Thyroid gland (tissue), 4 donors: ENCODE results near the gene SLC17A9.

ENCODE experiments used
- POLR2A ChIP-seq, 2 donors: fragments of 450-650 bp; IDR thresholded peaks; one replicate each; pipeline ENCODE4 v1.6.1; 2017; ENCODE audit warnings: antibody characterized with exemption in 2 of 2, mild to moderate bottlenecking in 2 of 2, moderate library complexity in 1 of 2
- TF ChIP-seq, protein P1 (sequence below), 6 experiments: fragments of 200-600 bp in 3 of 6; fragments of 450-650 bp in 3 of 6; sonication (generic) in 3 of 6; IDR thresholded peaks; one replicate each; pipeline ENCODE4 v1.5.1; 2016 to 2019; ENCODE audit warnings: antibody characterized with exemption in 6 of 6, mild to moderate bottlenecking in 2 of 6, inconsistent platforms in 1 of 6, moderate library complexity in 1 of 6

DNA sequence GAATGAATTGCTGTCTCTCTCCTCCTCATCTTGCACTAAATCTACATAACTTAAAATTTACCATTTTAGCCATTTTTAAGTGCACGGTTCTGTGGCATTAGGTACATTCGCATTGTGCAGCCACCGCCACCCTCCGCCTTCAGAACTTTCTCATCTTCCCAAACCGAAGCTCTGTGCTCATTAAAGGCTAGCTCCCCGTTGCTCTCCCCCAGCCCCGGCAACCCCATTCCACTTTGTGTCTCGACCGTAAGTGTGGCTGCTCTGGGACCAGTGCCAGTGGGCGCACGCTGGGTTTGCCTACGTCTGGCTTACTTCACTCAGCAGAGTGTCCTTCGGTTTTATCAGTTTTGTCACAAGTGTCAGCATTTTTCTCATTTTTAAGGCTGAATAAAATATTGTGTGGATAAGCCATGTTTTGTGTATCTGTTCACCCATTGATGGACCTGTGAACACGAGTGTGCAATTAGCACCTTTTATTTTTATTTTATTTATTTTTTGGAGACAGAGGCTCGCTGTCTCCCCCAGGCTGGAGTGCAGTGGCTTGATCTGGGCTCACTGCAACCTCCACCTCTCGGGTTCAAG lies 16.8 kb downstream of the SLC17A9 start:
- TF ChIP-seq, protein P1, sequence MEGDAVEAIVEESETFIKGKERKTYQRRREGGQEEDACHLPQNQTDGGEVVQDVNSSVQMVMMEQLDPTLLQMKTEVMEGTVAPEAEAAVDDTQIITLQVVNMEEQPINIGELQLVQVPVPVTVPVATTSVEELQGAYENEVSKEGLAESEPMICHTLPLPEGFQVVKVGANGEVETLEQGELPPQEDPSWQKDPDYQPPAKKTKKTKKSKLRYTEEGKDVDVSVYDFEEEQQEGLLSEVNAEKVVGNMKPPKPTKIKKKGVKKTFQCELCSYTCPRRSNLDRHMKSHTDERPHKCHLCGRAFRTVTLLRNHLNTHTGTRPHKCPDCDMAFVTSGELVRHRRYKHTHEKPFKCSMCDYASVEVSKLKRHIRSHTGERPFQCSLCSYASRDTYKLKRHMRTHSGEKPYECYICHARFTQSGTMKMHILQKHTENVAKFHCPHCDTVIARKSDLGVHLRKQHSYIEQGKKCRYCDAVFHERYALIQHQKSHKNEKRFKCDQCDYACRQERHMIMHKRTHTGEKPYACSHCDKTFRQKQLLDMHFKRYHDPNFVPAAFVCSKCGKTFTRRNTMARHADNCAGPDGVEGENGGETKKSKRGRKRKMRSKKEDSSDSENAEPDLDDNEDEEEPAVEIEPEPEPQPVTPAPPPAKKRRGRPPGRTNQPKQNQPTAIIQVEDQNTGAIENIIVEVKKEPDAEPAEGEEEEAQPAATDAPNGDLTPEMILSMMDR (IDR thresholded peaks at IDR 0.05), result no peak
- no peak for TF ChIP-seq POLR2A (IDR thresholded peaks at IDR 0.05)
